ENCODE data around the gene HSPA12B. TPM values are rescaled to one million over a fixed set of nuclear protein-coding genes. Genes with fewer than 3 reads are reported as not detected.

Gene HSPA12B
- total RNA-seq, 2 donors from 2014 or later, result 1.1 to 1.4 TPM

GRCh38 chr20:3777381-3777715, 44.9 kb downstream of the HSPA12B start:
- no peaks in the 10 kb centered on the region for H3K36me3 Mint-ChIP-seq (ENCODE audit: low read depth)
- no peak overlapping the region for H3K27ac Mint-ChIP-seq

DNA sequence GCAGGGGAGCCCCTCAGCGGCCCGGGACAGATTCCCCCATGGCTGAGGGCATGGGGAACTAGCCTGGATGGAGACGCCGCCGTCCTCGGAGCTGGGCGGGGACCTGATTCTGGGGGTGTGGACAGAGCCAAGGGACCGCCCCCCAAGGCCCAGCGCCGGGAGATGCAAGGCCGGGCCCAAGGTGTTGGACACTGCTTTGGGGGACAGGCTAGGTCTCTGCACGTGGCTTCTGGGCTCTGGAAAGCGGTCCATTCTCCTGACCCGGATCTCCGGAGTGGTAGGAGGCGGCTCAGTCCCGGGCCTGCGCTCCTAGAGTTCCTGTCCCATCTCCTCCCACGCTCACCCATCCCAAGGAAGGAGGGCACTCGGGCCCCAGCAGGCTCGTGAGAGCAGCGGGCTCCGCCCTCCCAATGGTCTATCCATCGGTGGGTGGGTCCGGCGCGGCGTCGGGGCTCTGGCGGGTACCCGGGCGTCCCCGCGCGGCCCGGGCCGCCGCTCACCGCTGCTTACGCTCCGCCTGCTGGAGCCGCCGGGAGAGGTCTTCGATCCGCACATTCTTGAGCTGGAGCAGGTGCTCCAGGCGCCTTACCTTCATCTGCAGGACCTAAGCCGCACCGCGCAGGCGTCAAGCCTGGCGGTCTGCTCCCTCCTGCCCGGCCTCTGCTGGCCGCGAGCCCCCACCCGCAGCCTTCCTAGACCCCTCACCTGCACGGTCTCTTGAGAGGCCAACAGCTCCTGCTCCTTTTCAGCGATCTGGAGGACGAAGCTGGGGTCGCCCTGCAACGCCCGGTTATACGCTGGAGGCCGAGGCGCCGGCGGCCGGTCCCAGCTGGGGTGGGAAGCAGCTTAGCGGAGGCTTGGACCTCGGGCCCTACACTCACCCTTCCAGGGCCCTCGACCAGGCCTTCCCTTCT, 45.5 kb downstream of the HSPA12B start:
- peaks cover 2% of the 10 kb centered on the region for H3K4me1 Mint-ChIP-seq
- Histone ChIP-seq H3K27ac (ENCODE audit: low read depth, low read length) (no peak overlapping the region), H3K36me3 (ENCODE audit: control insufficient read depth, insufficient read depth, low read length) (no peaks in the 10 kb centered on the region), H3K27me3 (ENCODE audit: control insufficient read depth, insufficient read depth, low read length, poor library complexity, severe bottlenecking) (peaks cover 62% of the 10 kb centered on the region), H3K4me3 (ENCODE audit: low read length) (peak overlapping the region; percentile 69), H3K4me1 (ENCODE audit: control insufficient read depth, insufficient read depth, low read length) (peaks cover 3% of the 10 kb centered on the region), H3K9ac (ENCODE audit: extremely low read depth, low read length, poor library complexity, severe bottlenecking) (no peak overlapping the region), H3K9me3 (ENCODE audit: control insufficient read depth, low read length) (no peaks in the 10 kb centered on the region)
- H3K27me3 Mint-ChIP-seq (ENCODE audit: insufficient read depth), result peaks cover 70% of the 10 kb centered on the region
- H3K4me3 Mint-ChIP-seq, result peak overlapping the region; percentile 47
- 3 to 5% methylated on average over 37 to 70 of the region's 70 CpGs for WGBS, 2 experiments (ENCODE audit: insufficient coverage in 1 of 2, insufficient read length in 1 of 2)
- no peaks in the 10 kb centered on the region for H3K36me3 Mint-ChIP-seq (ENCODE audit: low read depth)
- no peak overlapping the region for H3K27ac Mint-ChIP-seq
- DNase-seq, result peak; percentile 89
- TF ChIP-seq CTCF (conservative IDR thresholded peaks at IDR 0.05), result peak; percentile 42
- no peaks in the 10 kb centered on the region for H3K9me3 Mint-ChIP-seq

More at GRCh38 chr20:3777381-3777715, 44.9 kb downstream of the HSPA12B start:
- WGBS, 2 experiments (ENCODE audit: insufficient coverage in 1 of 2, insufficient read length in 1 of 2), result 27 to 40% methylated on average over 1 to 16 of the region's 16 CpGs
- no peak for TF ChIP-seq CTCF (conservative IDR thresholded peaks at IDR 0.05)
- Histone ChIP-seq H3K4me1 (ENCODE audit: control insufficient read depth, insufficient read depth, low read length) (peaks cover 3% of the 10 kb centered on the region), H3K36me3 (ENCODE audit: control insufficient read depth, insufficient read depth, low read length) (no peaks in the 10 kb centered on the region), H3K27ac (ENCODE audit: low read depth, low read length) (no peak overlapping the region), H3K27me3 (ENCODE audit: control insufficient read depth, insufficient read depth, low read length, poor library complexity, severe bottlenecking) (peaks cover 62% of the 10 kb centered on the region), H3K9ac (ENCODE audit: extremely low read depth, low read length, poor library complexity, severe bottlenecking) (no peak overlapping the region), H3K4me3 (ENCODE audit: low read length) (peak overlapping the region; percentile 69), H3K9me3 (ENCODE audit: control insufficient read depth, low read length) (no peaks in the 10 kb centered on the region)
- Mint-ChIP-seq H3K4me1 (peaks cover 2% of the 10 kb centered on the region), H3K4me3 (peak overlapping the region; percentile 47), H3K9me3 (no peaks in the 10 kb centered on the region), H3K27me3 (ENCODE audit: insufficient read depth) (peaks cover 76% of the 10 kb centered on the region)
- DNase-seq, result no peak

DNA sequence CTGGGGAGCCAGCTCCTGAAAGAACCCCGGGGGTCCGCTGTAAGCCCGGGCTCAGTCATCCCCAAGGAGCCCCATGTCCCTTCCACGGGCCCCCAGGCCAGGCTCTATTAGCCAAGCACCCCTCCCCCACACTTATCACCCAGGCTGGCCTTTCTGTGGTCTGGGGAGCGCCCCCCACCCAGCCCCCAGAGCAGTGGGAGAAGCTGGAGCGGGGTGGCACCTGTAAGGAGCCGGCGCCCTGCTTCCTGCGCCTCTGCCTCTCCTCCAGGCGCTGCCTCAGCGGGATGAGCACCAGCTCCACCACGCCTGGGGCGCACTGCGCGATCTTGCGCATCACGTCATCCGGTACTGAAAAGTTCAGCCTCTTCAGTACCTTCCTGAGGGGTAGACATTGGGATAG, 46.5 kb downstream of the HSPA12B start:
- H3K4me3 Mint-ChIP-seq, result peak overlapping the region; percentile 47
- H3K4me1 Mint-ChIP-seq, result peaks cover 2% of the 10 kb centered on the region
- no peaks in the 10 kb centered on the region for H3K36me3 ChIP-seq (ENCODE audit: control insufficient read depth, insufficient read depth, low read length)
- peak; percentile 34 for DNase-seq
- peaks cover 68% of the 10 kb centered on the region for H3K27me3 Mint-ChIP-seq (ENCODE audit: insufficient read depth)
- no peaks in the 10 kb centered on the region for H3K36me3 Mint-ChIP-seq (ENCODE audit: low read depth)
- TF ChIP-seq CTCF (conservative IDR thresholded peaks at IDR 0.05), result no peak
- H3K4me3 ChIP-seq (ENCODE audit: low read length), result no peak overlapping the region
- H3K27me3 ChIP-seq (ENCODE audit: control insufficient read depth, insufficient read depth, low read length, poor library complexity, severe bottlenecking), result peaks cover 62% of the 10 kb centered on the region
- no peaks in the 10 kb centered on the region for H3K9me3 ChIP-seq (ENCODE audit: control insufficient read depth, low read length)
- no peak overlapping the region for H3K27ac ChIP-seq (ENCODE audit: low read depth, low read length)
- H3K9me3 Mint-ChIP-seq, result no peaks in the 10 kb centered on the region
- 66 to 84% methylated on average over 9 to 18 of the region's 18 CpGs for WGBS, 2 experiments (ENCODE audit: insufficient coverage in 1 of 2, insufficient read length in 1 of 2)
- H3K9ac ChIP-seq (ENCODE audit: extremely low read depth, low read length, poor library complexity, severe bottlenecking), result no peak overlapping the region
- peaks cover 3% of the 10 kb centered on the region for H3K4me1 ChIP-seq (ENCODE audit: control insufficient read depth, insufficient read depth, low read length)
- H3K27ac Mint-ChIP-seq, result no peak overlapping the region

Measured in endodermal cell (in vitro differentiated cells).